ENCODE results near the gene GH2.

Gene GH2

GRCh38 chr17:63840591-63841349, 41.0 kb downstream of the GH2 start:
- no peak for DNase-seq (ENCODE audit: low read depth)

- no peak for DNase-seq (ENCODE audit: low read depth)
These were observed 43.0 kb downstream of the GH2 start for GRCh38 chr17:63838631-63839171.

DNA sequence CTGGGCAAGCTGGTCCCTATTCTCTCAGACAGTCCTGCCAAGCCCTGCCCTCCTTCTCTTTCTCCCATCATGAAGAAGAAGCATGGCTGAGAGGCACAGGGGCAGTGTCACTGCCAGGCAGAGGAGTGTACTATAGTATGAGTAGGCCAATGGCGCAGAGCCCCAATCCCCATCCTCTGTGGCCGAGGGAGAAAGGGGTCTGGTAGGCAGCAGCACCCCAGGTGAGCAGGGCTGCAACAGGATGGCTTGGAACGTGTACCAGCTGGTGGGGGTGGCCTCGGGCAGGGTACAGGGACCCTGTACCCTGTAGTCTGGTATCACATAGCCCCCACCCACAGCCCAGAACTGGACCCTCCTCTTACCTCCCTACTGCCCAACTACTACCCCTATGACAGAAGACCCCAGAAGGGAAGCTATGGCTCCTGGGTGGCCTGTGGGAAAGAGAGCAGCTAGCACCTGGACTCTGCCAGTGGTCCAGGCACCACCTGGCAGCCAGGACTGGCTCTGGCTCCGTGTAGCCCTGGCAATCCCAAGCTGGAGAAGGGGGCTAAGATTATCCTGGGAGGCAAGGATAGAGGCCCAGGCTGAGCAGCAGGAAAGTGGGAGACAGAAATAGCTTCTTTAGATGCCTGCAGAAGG, 43.7 kb downstream of the GH2 start:
- no peak for DNase-seq (ENCODE audit: low read depth)

DNA sequence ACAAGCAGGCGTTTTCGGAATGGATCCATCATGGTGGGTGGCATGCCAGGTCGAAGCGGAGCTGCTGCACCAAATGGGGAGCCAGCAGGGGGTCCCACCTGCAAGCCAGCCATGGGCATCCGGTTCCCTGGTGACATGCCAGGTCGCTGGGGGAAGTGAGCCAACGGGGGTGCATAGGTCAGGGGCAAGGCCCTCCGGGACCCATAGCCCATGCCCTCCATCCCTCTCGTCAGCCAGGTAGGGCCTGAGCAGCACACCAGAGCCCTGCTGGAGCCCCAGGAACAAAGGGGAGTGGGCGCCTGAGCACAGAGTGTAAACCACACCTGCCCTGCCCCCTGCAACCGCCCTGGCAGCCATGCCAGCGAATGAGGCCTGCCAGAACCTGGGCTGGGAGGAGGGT, 44.3 kb downstream of the GH2 start:
- no peak for DNase-seq (ENCODE audit: low read depth)

DNA sequence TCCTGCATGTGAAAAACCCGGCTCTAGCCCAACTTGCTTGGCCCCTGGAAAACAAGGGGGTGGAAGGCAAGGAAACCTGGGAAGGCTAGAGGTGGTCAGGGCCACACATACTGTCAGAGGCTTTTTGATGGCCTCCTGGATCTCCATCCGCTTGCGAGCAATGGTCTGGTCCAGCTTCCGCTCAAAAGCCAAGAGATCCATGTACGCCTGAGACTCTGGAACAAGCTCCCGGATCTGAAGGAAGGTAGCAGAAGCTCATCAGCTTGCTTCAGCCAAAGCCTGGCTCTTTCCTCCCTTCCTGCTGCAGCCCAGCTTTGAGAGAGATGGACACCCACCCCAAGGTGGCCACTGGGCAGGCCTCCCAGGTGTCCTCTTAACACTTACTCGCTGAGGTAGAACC, 44.9 kb downstream of the GH2 start:
- DNase-seq (ENCODE audit: low read depth) = no peak

GRCh38 chr17:63835167-63835720, 46.5 kb downstream of the GH2 start:
- DNase-seq (ENCODE audit: low read depth) = no peak

DNA sequence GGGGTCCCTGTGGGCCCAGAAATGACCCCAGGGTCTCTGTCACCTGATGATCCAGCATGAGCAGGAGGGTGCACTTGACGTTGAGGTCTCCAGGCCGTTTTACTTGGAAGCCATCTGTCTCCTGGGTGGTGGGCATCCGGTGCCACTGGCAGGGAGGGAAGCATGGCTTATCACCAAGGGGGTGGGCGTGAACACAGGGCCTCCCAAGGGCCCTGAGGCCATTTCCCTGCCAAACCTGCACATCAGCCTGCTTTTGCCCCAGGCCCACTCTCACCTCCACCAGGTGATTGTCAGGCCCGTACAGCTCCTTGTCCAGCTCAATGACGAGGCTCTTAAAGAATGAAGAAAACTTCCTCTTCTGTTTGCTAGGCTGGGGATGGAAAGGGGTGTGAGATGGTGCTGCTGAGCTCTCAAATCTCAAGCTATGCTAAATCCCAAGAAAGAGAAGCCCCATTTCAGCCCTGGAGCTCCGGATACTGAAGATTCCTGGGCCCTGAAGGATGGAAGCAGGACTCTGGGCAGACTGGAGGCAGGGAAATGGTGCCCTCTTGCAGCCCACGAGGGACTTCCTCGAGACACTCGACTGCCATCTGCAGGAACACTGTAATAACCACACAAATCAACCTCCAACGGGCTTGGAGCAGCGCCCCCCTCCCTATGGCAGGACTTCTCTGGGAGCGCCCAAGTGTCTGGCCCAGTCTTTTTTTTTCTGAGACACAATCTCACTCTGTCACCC, 47.1 kb downstream of the GH2 start:
- peak; percentile 38 for DNase-seq (ENCODE audit: low read depth)

- DNase-seq (ENCODE audit: low read depth) = no peak
These were observed 47.9 kb downstream of the GH2 start for GRCh38 chr17:63833741-63834373.

DNA sequence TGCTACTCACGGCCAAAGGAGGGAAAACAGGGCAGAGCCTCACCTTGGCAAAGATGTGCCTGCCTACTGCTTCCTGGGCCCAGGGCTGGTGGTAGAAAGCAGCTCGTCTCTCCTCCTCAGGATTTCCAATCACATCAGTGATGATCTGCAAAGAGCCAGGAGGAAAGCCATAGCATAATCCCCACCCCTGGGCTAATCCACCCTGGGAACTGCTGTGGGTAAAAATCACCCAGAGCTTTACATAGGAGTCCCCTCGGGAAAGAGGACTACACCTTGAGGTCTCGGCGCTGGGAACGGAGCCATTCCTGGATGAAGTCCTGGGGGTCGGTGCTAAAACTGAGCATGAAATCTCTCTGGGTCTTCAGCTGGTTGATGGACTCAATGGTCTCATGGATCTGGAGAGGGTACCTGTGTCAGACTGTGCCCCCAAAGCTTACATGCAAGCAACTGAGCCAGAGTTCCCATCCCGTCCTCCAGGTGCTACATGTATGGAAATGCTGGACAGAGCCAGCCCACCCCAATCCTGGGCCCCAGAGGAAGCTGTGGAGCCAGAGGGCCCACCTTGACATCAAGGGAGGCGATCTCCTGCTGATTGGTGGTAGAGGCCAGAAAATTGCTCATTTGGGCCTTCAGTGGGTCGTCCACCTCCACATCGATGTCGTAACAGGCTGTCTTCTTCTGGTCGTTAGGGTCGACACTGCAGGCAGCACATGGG, 48.6 kb downstream of the GH2 start:
- DNase-seq (ENCODE audit: low read depth) = no peak

- DNase-seq (ENCODE audit: low read depth) = no peak
These were observed 49.3 kb downstream of the GH2 start for GRCh38 chr17:63832455-63832854.

DNA sequence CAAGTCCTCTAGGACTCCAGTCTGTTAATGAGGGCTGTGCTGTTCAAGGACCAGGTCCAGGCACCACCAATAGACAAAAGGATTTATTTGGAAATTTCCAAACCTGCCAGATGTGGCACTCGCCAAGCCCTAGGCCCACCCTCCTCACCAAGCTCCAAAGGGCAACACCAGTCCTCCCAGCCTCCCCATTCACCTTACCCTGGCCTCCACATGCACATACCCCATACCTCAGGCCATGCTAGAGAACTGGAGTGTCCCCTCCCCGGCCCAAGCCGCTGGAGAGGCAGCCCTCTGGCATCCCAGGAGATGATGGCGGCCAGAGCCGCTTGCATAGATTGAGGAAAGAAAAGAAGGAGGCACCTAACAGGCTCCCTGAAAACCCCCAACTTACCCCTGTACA, 49.7 kb downstream of the GH2 start:
- DNase-seq (ENCODE audit: low read depth) = no peak

DNA sequence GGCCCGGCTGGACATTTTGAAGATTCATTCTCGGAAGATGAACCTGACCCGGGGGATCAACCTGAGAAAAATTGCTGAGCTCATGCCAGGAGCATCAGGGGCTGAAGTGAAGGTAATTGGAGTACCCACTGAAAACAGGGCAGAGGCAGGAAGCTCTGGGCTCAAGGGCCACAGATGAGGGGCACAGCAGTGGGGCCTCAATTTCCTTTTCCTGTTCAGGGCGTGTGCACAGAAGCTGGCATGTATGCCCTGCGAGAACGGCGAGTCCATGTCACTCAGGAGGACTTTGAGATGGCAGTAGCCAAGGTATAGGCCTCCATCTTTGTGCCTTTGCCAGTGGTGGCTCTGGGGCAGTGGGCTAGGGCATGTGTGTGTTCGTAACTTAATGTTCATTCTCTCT, 50.2 kb downstream of the GH2 start:
- DNase-seq (ENCODE audit: low read depth) = no peak

GRCh38 chr17:63830904-63831491, 50.7 kb downstream of the GH2 start:
- no peak for DNase-seq (ENCODE audit: low read depth)

DNA sequence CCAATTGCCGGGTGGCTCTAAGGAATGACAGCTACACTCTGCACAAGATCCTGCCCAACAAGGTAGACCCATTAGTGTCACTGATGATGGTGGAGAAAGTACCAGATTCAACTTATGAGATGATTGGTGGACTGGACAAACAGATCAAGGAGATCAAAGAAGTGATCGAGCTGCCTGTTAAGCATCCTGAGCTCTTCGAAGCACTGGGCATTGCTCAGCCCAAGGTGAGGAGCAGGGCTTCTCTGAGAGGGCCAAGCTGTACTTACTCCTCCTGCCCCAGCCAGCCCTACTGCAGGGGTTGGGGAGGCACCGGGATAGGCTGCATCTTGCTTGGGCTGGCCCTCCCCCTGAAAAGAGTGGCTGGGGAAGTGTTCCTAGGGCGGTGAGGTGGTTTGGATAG, 51.5 kb downstream of the GH2 start:
- DNase-seq (ENCODE audit: low read depth) = no peak

Measured in activated T-cell treated with anti-CD3 and anti-CD28 coated beads for 24 hours (primary cell).